ENCODE measurements around the gene FEM1C.
"Not testable (repeated sequence)": the region's sequence is repeated elsewhere in the genome, so short reads cannot be mapped to it uniquely, and the experiment has no call there.

FEM1C gene

GRCh38 chr5:115511632-115512031 is 32.9 kb downstream of the FEM1C start:
- DNase-seq, result no peak

GRCh38 chr5:115510145-115510645 is 34.4 kb downstream of the FEM1C start:
- DNase-seq, result no peak

- no peak for DNase-seq
Observed at GRCh38 chr5:115509547-115509946, 35.0 kb downstream of the FEM1C start.

GRCh38 chr5:115507681-115508080 is 36.9 kb downstream of the FEM1C start:
- no peak for DNase-seq

- no peak for DNase-seq
Observed at GRCh38 chr5:115503420-115503819, 41.2 kb downstream of the FEM1C start.

- no peak for DNase-seq
Observed at GRCh38 chr5:115501464-115502210, 42.9 kb downstream of the FEM1C start.

GRCh38 chr5:115500225-115500624 is 44.4 kb downstream of the FEM1C start:
- no peak for DNase-seq

GRCh38 chr5:115496936-115497576 is 47.5 kb downstream of the FEM1C start:
- no peak for DNase-seq

GRCh38 chr5:115494570-115495289 is 49.8 kb downstream of the FEM1C start:
- no peak for DNase-seq

GRCh38 chr5:115490596-115490995 is 54.0 kb downstream of the FEM1C start:
- DNase-seq, result no peak

GRCh38 chr5:115489733-115490132 is 54.8 kb downstream of the FEM1C start:
- no peak for DNase-seq

GRCh38 chr5:115487756-115488155 is 56.8 kb downstream of the FEM1C start:
- DNase-seq, result no peak

- DNase-seq, result no peak
Observed at GRCh38 chr5:115487168-115487567, 57.4 kb downstream of the FEM1C start.

GRCh38 chr5:115486728-115487127 is 57.8 kb downstream of the FEM1C start:
- no peak for DNase-seq

GRCh38 chr5:115484368-115484767 is 60.2 kb downstream of the FEM1C start:
- DNase-seq, result no peak

GRCh38 chr5:115480900-115481299 is 63.7 kb downstream of the FEM1C start:
- DNase-seq, result no peak

- DNase-seq, result no peak
Observed at GRCh38 chr5:115480271-115480670, 64.3 kb downstream of the FEM1C start.

GRCh38 chr5:115479166-115479873 is 65.3 kb downstream of the FEM1C start:
- not testable (repeated sequence) for DNase-seq

GRCh38 chr5:115478281-115478680 is 66.3 kb downstream of the FEM1C start:
- no peak for DNase-seq

- no peak for DNase-seq
Observed at GRCh38 chr5:115477581-115477980, 67.0 kb downstream of the FEM1C start.

GRCh38 chr5:115475788-115476187 is 68.8 kb downstream of the FEM1C start:
- DNase-seq, result no peak

GRCh38 chr5:115472271-115473025 is 72.1 kb downstream of the FEM1C start:
- DNase-seq, result no peak

Data from NCI-H526 treated with DMSO at 0.1 percent for 48 hours (cell line).